Activated CD4-positive, CD25-positive, alpha-beta regulatory T cell treated with anti-CD3 and anti-CD28 coated beads, Interleukin-2, amount 50 U/mL, for 16 hours (primary cell): ENCODE results near the gene MAN1C1.

ENCODE experiments used
- DNase-seq: peaks from one replicate; pipeline ENCODE4 v3.0.0-alpha.2; 2020; ENCODE audit warnings: low read depth, low spot score

Gene MAN1C1

DNA sequence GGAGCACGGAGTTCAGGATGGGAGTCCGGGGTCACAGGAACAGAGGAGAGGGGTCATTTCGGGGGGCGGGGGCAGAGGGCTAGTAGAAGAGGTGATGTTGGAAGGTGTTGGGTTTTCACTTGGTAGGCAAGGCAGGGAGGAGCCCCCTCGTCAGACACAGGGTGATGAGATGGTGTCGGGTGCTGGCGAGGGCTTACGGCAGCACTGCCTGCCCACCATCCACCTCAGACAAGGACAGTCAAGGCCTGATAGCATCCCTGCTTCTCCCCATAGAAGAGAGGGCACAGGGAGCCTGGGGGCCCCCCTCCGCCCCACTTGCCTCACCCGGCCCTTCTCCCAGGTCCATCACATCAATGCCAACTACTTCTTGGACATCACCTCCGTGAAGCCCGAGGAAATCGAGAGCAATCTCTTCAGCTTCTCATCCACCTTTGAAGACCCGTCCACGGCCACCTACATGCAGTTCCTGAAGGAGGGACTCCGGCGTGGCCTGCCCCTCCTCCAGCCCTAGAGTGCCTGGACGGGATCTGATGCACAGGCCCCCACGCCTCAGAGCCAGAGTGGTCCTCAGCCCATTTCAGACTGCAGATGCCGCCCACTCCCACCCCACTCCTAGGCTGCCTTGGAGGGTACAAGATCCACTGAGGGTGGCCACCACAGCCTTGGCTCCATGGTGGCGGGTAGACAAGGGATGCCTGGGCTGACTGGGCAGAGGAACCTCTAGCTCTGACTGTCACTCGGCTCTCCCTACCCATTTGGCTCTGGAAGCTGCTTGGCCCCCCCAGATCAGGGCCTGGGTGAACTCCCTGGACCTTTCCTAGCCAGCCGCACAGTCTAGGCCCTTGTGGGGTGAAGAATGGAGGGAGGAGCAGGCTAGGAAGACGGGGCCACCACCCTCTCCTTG lies 198.9 kb downstream of the MAN1C1 start:
- DNase-seq = no peak

DNA sequence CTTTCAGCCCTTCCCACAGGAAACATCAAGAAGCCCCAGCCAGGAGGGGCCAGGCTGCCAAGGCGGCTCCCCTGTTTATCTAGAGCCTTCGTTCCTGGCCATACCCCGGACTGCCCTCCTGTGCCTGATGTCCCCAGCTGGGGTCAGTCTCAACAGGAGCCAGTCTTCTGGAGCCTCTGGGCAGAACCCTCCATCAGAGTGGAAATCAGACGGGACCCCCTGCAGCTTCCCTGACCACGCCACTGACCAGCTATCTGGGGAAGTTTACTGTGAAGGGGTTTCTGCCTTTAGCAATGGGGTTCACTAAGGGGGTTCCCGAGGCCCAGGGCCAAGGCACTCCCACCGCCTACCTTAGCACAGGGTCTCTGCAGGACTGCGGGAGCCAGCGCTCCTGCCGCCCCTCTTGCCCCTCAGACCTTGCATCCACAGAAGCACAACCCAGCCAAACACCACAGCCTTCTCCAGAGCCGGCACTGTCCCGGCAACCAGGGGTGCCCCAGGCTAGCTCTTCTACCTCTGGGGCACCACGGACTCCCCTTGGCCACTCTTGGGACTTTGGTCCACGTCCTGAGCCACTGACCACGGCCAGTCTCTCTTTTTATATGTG lies 199.6 kb downstream of the MAN1C1 start:
- DNase-seq = no peak

DNA sequence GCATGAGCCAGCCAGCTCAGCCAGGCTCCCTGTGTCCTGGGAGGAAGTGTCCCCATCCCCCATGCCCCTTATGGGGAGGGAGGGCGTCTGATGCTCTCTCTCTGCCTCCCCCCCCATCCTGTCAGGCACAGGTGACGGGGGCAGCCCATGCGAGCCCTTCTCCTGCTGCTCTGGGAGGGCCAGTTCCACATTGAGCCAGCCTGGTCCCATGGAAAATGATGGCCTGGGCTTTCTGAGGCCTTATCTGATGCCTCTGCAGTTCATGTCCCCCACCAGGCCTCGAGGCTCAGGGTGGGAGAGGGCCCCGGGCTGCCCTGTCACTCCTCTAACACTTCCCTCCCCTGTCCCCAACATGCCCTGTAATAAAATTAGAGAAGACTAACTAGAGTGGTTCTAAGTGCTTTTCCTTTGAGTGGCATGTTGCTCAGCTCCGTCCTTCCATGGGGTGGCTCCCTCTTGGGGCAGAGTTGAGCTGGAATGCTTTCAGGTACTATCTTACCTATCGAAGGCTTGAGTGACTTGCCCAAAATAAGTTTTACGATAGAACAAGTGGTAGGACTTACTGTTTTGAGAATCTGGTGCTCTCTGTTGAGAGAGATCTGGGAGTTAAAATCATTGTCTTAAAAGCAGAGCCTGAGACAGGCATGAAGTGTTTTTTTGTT lies 201.4 kb downstream of the MAN1C1 start:
- no peak for DNase-seq

DNA sequence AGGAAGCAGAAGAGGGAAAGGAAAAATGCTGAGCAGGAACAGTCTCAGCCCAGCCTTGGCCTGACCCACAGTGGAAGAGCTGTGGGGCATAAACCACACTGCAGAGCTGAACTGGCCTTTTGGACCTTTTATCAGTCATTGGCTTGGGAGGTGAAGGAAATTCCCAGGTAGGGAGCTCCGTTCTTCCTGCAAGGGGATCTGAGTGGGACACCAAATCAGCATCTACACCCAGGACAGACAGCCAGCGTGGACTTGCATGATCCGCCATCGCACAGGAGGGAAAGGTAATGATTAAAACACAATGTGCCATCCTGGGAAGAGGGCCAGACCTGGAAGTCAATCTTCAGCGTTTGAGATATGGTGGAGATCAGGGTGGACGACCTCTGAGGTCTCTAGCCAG lies 202.0 kb downstream of the MAN1C1 start:
- no peak for DNase-seq

DNA sequence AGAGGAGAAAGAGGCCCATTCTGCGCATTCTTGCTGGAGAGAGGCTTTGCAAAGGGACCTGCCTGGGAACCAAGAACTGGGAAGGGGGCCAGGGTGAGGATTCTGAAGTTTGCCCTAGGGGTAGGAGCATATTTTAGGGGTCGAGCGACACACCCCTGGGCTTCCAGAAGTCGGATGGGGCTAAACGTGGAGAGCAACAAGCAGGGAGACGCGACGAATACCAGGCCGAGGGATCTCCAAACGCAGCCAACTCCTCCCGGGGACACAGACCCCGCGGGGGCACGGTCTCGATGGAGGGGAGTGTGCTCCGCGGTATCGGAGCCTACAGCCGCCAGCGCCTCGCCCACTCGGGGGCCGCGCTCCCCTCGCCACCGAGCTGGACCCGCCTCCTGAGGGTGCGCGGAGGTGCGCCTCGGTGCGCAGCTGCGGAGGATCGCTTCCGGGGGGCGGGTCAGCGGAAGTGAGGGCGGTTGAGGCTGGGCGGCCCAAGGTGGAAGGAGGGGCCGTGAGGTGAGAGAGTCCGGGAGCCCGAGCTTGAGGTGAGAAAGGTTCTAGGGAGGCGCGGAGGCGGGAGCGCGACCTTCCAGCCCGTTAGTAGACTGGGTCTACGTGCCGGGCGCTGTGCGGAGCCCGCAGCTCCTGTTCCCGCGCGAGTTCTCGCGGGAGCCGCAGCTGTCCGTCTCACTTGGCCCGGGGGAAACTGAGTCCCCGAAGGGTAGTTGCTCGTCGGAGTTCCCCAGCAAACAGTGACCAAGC lies 203.1 kb downstream of the MAN1C1 start, which contains the start of gene MTFR1L:
MTFR1L (plus strand) TSS at position 464 of the 756 bp plus-strand sequence. CDS start 3,151 bp downstream, outside the sequence.
- peak; percentile 87 for DNase-seq

DNA sequence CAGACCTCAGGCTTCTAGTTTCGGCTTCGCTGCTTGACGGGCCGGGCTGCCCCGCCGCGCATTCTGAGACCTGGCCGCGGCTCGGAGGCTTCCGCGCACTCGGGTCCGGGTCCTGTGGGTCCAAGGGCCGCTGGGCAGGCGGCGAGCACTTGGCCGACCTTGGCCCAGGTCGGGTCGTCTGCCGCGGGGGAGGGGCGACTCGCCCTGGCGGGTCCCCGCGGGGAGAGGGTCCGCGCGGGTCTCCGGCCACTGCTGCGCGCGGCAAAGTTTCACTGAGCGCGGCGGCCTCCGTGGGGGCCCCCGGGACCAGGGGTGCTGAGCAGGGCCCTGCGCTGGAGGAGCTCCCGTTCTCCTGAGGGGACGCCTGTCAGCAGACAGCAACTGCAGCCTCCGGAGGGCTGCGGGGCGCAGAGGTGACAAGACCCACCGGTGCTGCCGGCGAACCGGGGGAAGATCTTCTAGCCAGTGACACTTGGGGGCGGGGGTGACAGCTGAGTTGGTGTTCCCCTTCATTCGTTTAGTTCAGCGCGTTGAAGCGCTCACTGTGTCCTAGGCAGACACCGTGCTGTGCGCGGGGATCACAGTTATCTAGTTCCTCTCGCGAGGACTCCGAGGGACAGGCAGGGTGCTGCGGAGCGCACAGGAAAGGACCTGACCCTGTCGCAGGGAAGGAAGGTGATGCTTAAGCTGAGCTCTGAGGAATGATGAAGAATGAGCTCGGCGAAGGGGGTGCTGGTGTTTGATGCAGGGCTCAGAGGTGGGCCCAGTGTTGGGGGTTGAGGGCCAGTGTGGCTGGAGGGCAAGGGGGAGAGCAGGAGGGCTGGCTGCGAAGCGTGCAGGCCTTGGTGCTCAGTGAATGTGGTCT lies 203.9 kb downstream of the MAN1C1 start:
- DNase-seq = peak; percentile 52

DNA sequence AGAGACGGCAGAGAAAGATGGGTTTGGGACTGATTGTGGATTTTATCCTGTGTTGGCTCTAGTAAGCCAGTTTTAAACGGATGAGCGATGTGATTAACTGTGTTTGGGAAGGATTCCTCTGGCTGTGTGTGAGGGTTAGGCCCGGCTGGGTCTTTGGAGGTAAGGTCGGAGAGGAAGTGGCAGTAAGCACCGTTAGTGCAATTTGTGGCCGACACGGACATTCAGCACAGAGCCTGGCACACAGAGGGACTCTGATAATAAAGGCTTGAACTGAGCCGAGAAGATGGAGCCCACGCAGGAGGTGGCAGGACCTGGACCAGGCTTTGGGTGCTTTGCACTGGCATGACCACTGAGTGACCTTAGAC lies 204.5 kb downstream of the MAN1C1 start:
- DNase-seq = no peak

DNA sequence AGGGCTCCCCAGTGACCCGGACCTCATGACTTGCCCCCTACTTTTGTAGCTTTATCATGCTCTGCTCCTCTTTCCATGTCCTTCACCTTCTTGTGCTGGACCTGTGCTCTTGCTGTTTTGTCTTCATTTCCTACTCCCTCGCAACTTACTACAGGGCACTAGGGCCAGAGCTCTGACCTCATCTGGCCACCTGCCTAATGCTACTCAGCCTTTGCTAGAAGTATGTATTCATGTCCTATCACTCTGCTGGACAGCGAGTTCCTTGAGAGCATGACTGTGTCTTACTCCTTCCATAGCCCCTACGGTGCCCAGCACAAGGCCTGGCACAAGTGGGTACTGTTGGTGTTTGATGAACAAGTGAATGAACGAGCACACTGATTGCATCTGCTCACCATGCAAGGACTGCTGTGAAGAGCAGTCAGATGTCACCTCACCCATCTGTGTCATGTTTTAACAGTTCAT lies 205.1 kb downstream of the MAN1C1 start:
- DNase-seq = no peak

DNA sequence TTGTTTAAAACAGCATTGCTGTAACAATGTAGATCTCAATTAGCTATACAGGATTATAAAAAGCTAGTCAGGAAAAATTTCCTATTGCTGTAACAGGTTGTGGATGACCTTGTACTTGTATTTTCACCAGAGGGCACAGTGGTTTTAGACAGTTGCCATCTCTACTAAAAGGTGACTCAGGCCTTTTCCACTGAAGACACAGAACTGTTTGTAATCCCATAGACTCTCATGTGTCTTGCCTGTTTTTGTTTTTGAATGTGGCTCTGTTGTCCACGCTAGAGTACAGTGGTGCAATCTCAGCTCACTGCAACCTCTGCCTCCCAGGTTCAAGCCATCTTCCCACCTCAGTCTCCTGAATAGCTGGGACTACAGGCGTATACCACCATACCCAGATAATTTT lies 209.0 kb downstream of the MAN1C1 start:
- DNase-seq = no peak

DNA sequence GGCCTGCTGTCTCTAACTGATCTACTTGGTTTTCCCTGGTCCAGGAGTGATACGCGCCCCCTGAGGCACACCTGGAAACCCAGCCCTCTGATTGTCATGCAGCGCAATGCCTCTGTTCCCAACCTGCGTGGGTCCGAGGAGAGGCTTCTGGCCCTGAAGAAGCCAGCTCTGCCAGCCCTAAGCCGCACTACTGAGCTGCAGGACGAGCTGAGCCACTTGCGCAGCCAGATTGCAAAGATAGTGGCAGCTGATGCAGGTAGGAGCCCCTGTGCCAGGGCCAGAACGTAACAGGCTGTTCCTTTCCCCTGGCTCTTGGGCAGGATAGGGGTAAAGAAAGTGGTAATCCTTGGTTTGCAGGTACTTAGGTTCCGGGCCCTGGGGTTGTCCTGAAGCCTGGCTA lies 210.0 kb downstream of the MAN1C1 start:
- no peak for DNase-seq

DNA sequence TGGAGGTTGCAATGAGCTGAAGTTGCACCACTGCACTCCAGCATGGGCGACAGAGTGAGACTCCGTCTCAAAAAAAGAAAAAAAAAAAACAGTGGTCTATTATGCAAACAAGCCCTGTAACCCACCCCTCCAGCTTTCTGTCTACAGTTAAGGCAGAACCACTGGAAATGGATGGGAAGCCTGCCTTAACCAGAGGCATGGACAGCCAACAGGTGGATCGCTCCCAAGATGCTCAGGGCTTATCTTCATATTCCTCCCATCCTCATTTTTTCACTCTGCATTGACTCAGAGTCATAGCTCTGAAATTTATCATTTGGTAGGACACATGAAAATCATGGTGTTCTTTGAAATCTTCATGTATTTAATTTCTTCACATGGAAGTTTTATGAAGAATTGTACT lies 211.9 kb downstream of the MAN1C1 start:
- DNase-seq = no peak

DNA sequence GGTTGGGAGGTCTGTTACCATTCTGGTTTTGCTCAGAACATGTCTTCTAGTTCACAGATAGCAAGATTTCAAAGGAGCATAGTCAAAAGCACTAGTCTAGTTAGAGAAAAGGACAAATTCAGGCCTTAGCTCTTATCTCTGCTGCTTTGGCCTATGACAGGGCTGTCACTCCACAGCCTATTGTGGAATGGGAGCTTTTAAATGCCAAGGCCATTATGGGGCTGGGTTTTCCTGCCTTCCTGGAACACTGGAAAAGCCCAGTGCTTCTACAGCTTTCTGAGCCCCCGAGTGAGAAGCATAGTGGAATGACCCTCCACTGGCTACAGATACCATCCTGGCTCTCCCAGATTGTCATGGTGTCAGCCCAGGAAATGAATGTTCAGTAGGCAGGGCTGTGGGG lies 212.5 kb downstream of the MAN1C1 start:
- DNase-seq = no peak

DNA sequence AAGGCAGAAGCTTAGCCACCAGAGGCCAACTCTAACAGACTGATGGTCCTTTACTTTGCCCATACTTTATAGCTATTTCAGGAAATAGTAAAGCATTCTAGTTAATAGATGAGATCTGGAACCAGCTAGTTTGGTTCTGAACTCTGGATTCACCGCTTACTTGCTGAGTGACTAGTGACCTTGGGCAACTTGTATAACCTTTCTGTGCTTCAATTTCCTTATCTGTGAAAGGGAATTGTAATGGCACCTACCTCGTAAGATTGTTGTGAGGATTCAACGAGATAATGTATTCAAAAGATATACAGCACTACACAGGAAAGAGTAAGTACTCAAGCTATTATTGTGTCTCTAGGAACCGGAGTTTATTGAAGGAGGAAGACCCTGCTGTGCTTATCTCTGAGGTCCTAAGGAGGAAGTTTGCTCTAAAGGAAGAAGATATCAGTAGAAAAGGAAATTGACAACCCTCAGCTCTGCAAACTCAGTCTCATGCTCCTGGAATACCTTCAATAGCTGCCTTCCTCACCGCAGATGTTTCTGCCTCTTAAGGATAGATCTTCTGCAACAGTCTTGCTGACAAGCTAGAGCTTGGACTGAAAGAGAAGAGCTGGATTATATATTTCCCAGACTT lies 215.1 kb downstream of the MAN1C1 start:
- no peak for DNase-seq

DNA sequence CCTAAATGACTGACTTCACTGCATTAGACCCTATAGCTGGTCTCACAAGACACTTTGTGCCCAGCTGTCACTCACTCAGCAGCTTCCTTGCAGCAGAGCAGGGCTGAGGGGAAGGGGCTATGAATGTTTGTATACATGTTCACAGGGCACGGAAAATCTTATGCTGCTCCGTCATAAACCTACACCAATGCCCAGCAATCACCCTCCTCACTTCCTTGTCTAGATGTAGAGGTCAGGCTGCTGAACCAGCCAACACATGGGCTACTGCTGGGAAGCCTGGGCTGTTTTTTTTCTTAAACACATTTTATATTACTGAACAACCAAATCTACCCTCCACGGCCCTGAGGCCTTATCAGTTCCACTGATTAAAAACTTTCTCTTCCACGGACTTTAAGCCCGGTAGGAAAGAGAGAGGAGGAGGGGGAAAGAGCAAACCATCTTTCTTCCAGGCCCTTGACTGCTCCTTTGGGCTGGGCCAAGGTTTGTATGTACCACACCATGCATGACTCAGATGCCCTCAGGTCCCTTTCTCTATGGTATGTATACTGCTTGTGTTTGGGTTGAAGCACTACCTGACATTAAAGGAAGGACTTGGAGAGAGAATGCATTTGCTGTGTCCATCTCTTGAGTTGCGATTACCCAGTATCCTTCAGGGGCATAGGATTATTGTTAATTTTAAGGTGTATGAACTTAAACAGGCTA lies 215.9 kb downstream of the MAN1C1 start:
- no peak for DNase-seq

DNA sequence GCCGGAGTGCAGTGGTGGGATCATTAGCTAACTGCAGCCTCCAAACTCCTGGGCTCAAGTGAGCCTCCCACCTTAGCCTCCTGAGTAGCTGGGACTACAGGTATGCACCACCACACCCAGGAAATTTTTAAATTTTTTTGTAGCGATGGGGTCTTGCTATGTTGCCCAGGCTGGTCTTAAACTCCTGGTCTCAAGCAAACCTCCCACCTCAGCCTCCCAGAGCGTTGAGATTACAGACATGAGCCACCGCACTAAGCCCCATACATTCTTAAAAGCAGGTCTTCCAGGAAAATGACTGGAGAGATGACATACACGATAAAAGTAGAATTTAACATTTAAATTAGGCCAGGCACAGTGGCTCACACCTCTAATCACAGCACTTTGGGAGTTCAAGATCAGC lies 216.6 kb downstream of the MAN1C1 start:
- no peak for DNase-seq
